Activated gamma-delta T cell (primary cell): ENCODE measurements around the gene BMPER.

Source experiments
- DNase-seq: peaks from one replicate; lab custom pipeline; 2025; lab: John Stamatoyannopoulos, UW

Gene BMPER

GRCh38 chr7:33888166-33888565 lies 17.2 kb upstream of the BMPER start:
- DNase-seq: no peak

GRCh38 chr7:33892945-33893344 lies 12.4 kb upstream of the BMPER start:
- DNase-seq: no peak

GRCh38 chr7:33893377-33893776 lies 12.0 kb upstream of the BMPER start:
- DNase-seq: no peak

GRCh38 chr7:33895025-33895804 lies 10.1 kb upstream of the BMPER start:
- peak; percentile 27 for DNase-seq

GRCh38 chr7:33900501-33900900 lies 4.8 kb upstream of the BMPER start:
- DNase-seq: no peak

- no peak for DNase-seq
Observed at GRCh38 chr7:33901199-33901598, 4.1 kb upstream of the BMPER start.

GRCh38 chr7:33901847-33902246 lies 3.5 kb upstream of the BMPER start:
- no peak for DNase-seq

GRCh38 chr7:33902746-33903145 lies 2.6 kb upstream of the BMPER start:
- no peak for DNase-seq

GRCh38 chr7:33903791-33904680 lies 1.3 kb upstream of the BMPER start:
- DNase-seq: no peak

GRCh38 chr7:33904681-33905388 lies 504 bp upstream of the BMPER start:
- no peak for DNase-seq

- DNase-seq: no peak
Observed at GRCh38 chr7:33906697-33907096, 1.4 kb downstream of the BMPER start.

- DNase-seq: no peak
Observed at GRCh38 chr7:33907625-33908024, 2.3 kb downstream of the BMPER start.

GRCh38 chr7:33909318-33909717 lies 4.0 kb downstream of the BMPER start:
- DNase-seq: no peak

- DNase-seq: no peak
Observed at GRCh38 chr7:33909755-33910154, 4.4 kb downstream of the BMPER start.

- DNase-seq: no peak
Observed at GRCh38 chr7:33910756-33911155, 5.4 kb downstream of the BMPER start.

- no peak for DNase-seq
Observed at GRCh38 chr7:33916357-33917081, 11.2 kb downstream of the BMPER start.

- no peak for DNase-seq
Observed at GRCh38 chr7:33917661-33918060, 12.3 kb downstream of the BMPER start.

GRCh38 chr7:33918438-33919143 lies 13.3 kb downstream of the BMPER start:
- no peak for DNase-seq

- DNase-seq: no peak
Observed at GRCh38 chr7:33919449-33919848, 14.1 kb downstream of the BMPER start.

GRCh38 chr7:33921216-33921938 lies 16.0 kb downstream of the BMPER start:
- DNase-seq: no peak
